Ascending aorta (tissue), 2 donors: ENCODE data around the gene ACER2. TPM values are rescaled to one million over a fixed set of nuclear protein-coding genes. Genes with fewer than 3 reads are reported as not detected.
A peak's percentile ranks its signal among the peaks of the same experiment; 100 is the strongest.
"Not testable (repeated sequence)": the region's sequence is repeated elsewhere in the genome, so short reads cannot be mapped to it uniquely, and the experiment has no call there.

Source experiments
- DNase-seq, 2 donors: peaks; one replicate each; pipeline ENCODE4 v3.0.0-alpha.2; 2019; ENCODE audit warnings: low spot score in 2 of 2
- H3K27ac ChIP-seq, 2 donors: fragments of 200-600 bp; sonication (generic); one replicate each; pipeline ENCODE4 v1.5.1; 2016 to 2017; ENCODE audit warnings: mild to moderate bottlenecking in 1 of 2
- H3K27me3 ChIP-seq: fragments of 200-600 bp; sonication (generic); one replicate; pipeline ENCODE4 v1.5.1; 2017
- H3K36me3 ChIP-seq, 2 donors: fragments of 200-600 bp; sonication (generic); one replicate each; pipeline ENCODE4 v1.5.1; 2016
- H3K4me1 ChIP-seq, 2 donors: fragments of 200-600 bp; sonication (generic); one replicate each; pipeline ENCODE4 v1.5.1; 2016 to 2017; ENCODE audit warnings: mild to moderate bottlenecking in 1 of 2
- H3K4me3 ChIP-seq, 2 donors: fragments of 200-600 bp; sonication (generic); one replicate each; pipeline ENCODE4 v1.5.1; 2016 to 2017; ENCODE audit warnings: mild to moderate bottlenecking in 1 of 2
- H3K9me3 ChIP-seq, 2 donors: fragments of 200-600 bp; sonication (generic); one replicate each; pipeline ENCODE4 v1.5.1; 2016
- CTCF ChIP-seq, 3 experiments: fragments of 200-600 bp in 2 of 3; fragments of 450-650 bp in 1 of 3; sonication (generic) in 2 of 3; IDR thresholded peaks; one replicate each; pipeline ENCODE4 v1.5.1; 2016 to 2019; ENCODE audit warnings: antibody characterized with exemption in 3 of 3, mild to moderate bottlenecking in 1 of 3, moderate library complexity in 1 of 3
- intact Hi-C: fragments of 100-400 bp; cut with DNase I; formaldehyde crosslinking; loops from one replicate; pipeline ENCODE4 v1.15.1; 2023
- total RNA-seq: library from RNA; depleted of rRNA; stranded (reverse); fragments of >200 nt; gene quantifications from one replicate; pipeline ENCODE4 v1.1.0, GENCODE V29; 2016

ACER2 gene
- total RNA-seq, 1 donor from 2014 or later, result 1.4 TPM

GRCh38 chr9:19432473-19432872, 23.7 kb downstream of the ACER2 start:
- intact Hi-C loops, result no loop called here
- DNase-seq, result no peak
- peak overlapping the region; percentile 79 to 85 for H3K27ac ChIP-seq
- peaks cover 0 to 12% of the 10 kb centered on the region in 2 donors for H3K36me3 ChIP-seq
- no peak for TF ChIP-seq CTCF (IDR thresholded peaks at IDR 0.05)
- H3K9me3 ChIP-seq, result no peaks in the 10 kb centered on the region
- H3K4me1 ChIP-seq, result peaks cover 0 to 22% of the 10 kb centered on the region in 2 donors
- H3K4me3 ChIP-seq, result no peak overlapping the region
- H3K27me3 ChIP-seq, result no peaks in the 10 kb centered on the region

GRCh38 chr9:19433729-19434128, 24.9 kb downstream of the ACER2 start:
- intact Hi-C loops, H3K27ac ChIP-seq, DNase-seq, H3K27me3 ChIP-seq, H3K4me3 ChIP-seq, H3K9me3 ChIP-seq: not testable (repeated sequence)
- Histone ChIP-seq H3K4me1 (peaks cover 0 to 22% of the 10 kb centered on the region in 2 donors), H3K36me3 (peaks cover 0 to 14% of the 10 kb centered on the region in 2 donors)

GRCh38 chr9:19440376-19440775, 31.6 kb downstream of the ACER2 start:
- Histone ChIP-seq H3K9me3 (no peaks in the 10 kb centered on the region), H3K4me1 (no peaks in the 10 kb centered on the region), H3K4me3 (no peak overlapping the region), H3K36me3 (peaks cover 0 to 18% of the 10 kb centered on the region in 2 donors), H3K27me3 (no peaks in the 10 kb centered on the region), H3K27ac (no peak overlapping the region)
- DNase-seq, result no peak
- TF ChIP-seq CTCF (IDR thresholded peaks at IDR 0.05), result no peak
- intact Hi-C loops, result no loop called here

- intact Hi-C loops, result no loop called here
- no peak for DNase-seq
- H3K4me3 ChIP-seq, result no peak overlapping the region
- H3K27me3 ChIP-seq, result no peaks in the 10 kb centered on the region
- no peak for TF ChIP-seq CTCF (IDR thresholded peaks at IDR 0.05)
- peaks cover 0 to 18% of the 10 kb centered on the region in 2 donors for H3K36me3 ChIP-seq
- no peaks in the 10 kb centered on the region for H3K9me3 ChIP-seq
- no peaks in the 10 kb centered on the region for H3K4me1 ChIP-seq
- no peak overlapping the region for H3K27ac ChIP-seq
Measured at GRCh38 chr9:19440823-19441580, 32.2 kb downstream of the ACER2 start.

- Histone ChIP-seq H3K27me3 (no peaks in the 10 kb centered on the region), H3K27ac (no peak overlapping the region), H3K36me3 (peaks cover 0 to 22% of the 10 kb centered on the region in 2 donors), H3K9me3 (no peaks in the 10 kb centered on the region), H3K4me1 (no peaks in the 10 kb centered on the region), H3K4me3 (peak overlapping the region in 1 of 2 donors; percentile 2)
- intact Hi-C loops, result no loop called here
- no peak for DNase-seq
- no peak for TF ChIP-seq CTCF (IDR thresholded peaks at IDR 0.05)
Measured at GRCh38 chr9:19441730-19442129, 32.9 kb downstream of the ACER2 start.

- TF ChIP-seq CTCF (IDR thresholded peaks at IDR 0.05), result no peak
- Histone ChIP-seq H3K27ac (no peak overlapping the region), H3K36me3 (peaks cover 0 to 22% of the 10 kb centered on the region in 2 donors), H3K9me3 (no peaks in the 10 kb centered on the region), H3K27me3 (no peaks in the 10 kb centered on the region), H3K4me1 (no peaks in the 10 kb centered on the region), H3K4me3 (no peak overlapping the region)
- intact Hi-C loops, result no loop called here
- DNase-seq, result no peak
Measured at GRCh38 chr9:19442240-19442639, 33.4 kb downstream of the ACER2 start.
